ENCODE results near the gene CLUH.

Gene CLUH

GRCh38 chr17:2711608-2712299, at the start of gene CLUH:
TSS of gene CLUH (minus strand) at chr17:2711764. CDS start at chr17:2711661, 103 bp downstream.
- peak; percentile 91 to 95 for DNase-seq

- no peak for DNase-seq
These were observed 47.3 kb upstream of the CLUH start for GRCh38 chr17:2758870-2759269.

- DNase-seq, result no peak
These were observed 44.5 kb upstream of the CLUH start for GRCh38 chr17:2755891-2756724.

- no peak for DNase-seq
These were observed 39.9 kb upstream of the CLUH start for GRCh38 chr17:2751491-2751890.

- no peak for DNase-seq
These were observed 39.2 kb upstream of the CLUH start for GRCh38 chr17:2750721-2751120.

GRCh38 chr17:2749784-2750181, 38.2 kb upstream of the CLUH start:
- peak in 1 of 2 experiments; percentile 16 for DNase-seq

GRCh38 chr17:2749058-2749783, 37.7 kb upstream of the CLUH start, which contains the start of gene CCDC92B:
TSS of gene CCDC92B (minus strand) at chr17:2749652. CDS start at chr17:2735145, 14,507 bp downstream.
- no peak for DNase-seq

- DNase-seq, result no peak
These were observed 33.9 kb upstream of the CLUH start for GRCh38 chr17:2745317-2746037.

- DNase-seq, result no peak
These were observed 26.1 kb upstream of the CLUH start for GRCh38 chr17:2737693-2738092.

GRCh38 chr17:2736956-2737355, 25.4 kb upstream of the CLUH start:
- no peak for DNase-seq

- DNase-seq, result no peak
These were observed 24.3 kb upstream of the CLUH start for GRCh38 chr17:2735896-2736295.

GRCh38 chr17:2734939-2735338, 23.4 kb upstream of the CLUH start:
- no peak for DNase-seq

GRCh38 chr17:2731807-2732206, 20.2 kb upstream of the CLUH start:
- no peak for DNase-seq

- DNase-seq, result no peak
These were observed 19.3 kb upstream of the CLUH start for GRCh38 chr17:2730764-2731353.

GRCh38 chr17:2724784-2725164, 13.2 kb upstream of the CLUH start:
- DNase-seq, result no peak

- no peak for DNase-seq
These were observed 12.6 kb upstream of the CLUH start for GRCh38 chr17:2723997-2724783.

GRCh38 chr17:2723505-2723996, 12.0 kb upstream of the CLUH start:
- DNase-seq, result no peak

- no peak for DNase-seq
These were observed 11.0 kb upstream of the CLUH start for GRCh38 chr17:2722611-2723010.

GRCh38 chr17:2721603-2722002, 10.0 kb upstream of the CLUH start:
- DNase-seq, result no peak

- DNase-seq, result no peak
These were observed 8.3 kb upstream of the CLUH start for GRCh38 chr17:2719861-2720260.
